Measurements from ENCODE around the gene COL27A1.

COL27A1 gene

DNA sequence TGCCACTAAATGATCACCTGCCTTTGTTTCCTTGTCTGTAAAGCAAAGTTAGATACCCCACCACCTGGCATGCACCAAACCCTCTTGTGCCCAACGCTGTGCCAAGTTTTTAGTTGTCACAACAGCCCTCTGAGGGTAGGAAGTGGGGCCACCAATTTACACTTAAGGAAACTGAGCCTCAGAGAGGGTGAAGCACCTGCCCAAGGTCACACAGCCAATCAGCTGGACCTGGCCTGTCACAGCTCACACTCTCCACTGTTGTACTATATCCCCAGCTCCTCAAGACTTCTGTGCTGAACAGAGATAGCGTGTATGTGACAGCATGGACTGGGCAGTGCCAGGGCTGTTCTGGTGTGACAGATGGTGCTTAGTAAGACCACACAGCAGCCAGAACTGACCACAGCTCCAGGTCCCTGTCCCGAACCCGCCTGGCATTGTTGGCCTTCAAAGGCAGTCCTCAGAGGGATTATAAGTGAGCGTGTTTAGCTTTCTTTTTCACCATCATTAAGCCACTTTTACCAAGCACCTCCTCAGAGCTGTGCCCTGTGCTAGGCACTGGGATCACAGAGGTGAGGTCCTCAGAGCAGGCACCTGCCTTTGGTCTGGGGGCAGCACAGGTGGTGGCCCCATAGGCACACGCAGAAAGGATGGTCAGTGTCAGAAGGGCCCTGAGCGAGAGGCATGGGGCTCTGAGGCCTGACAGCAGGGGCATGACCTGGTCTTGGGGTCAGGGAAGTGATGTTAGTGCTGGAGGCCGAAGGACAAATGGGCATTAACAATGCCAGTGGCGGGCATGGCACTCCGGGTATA lies 71.1 kb downstream of the COL27A1 start:
- no peak for DNase-seq (ENCODE audit: low read depth, low spot score)

- peak; percentile 56 for DNase-seq (ENCODE audit: low read depth, low spot score)
Observed at GRCh38 chr9:114227288-114228015, 72.1 kb downstream of the COL27A1 start.

DNA sequence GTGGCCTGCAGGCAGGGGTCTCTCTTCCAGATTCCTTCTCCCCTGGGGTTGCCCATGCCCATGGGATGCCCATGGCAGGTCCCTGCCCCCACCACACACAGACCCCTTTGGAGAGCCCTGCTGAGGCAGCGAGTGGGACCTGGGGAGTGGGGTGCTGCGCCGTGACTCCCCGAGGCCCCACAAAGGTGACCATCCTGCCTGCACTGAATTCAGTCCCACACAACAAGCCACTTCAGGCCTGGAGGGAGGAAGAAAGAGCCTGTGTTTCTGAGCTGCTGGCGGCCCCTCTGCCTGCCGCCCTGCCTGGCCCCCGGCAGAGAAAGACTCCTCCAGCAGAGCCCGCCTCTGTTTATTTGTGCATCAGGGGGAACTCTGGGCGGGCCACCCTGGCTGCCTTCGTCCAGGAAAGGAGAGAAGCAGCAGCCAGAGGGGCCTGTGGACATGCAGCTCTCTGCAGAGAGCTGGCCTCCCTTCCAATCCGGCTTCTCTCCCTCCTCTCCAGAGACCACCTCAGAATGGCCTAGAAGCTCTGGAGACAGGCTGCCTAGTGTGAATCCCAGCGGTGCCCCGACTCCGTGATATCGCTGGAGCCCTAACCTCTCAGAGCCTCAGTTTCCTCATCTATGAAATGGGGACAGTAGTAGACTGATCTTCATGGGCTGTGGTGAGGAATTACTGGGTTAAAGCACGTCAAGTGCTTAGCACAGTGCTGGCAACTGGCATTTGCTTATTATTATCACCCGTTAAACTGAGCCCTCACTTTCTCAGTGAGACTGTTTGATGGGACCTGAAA lies 72.9 kb downstream of the COL27A1 start:
- DNase-seq (ENCODE audit: low read depth, low spot score), result peak; percentile 71

DNA sequence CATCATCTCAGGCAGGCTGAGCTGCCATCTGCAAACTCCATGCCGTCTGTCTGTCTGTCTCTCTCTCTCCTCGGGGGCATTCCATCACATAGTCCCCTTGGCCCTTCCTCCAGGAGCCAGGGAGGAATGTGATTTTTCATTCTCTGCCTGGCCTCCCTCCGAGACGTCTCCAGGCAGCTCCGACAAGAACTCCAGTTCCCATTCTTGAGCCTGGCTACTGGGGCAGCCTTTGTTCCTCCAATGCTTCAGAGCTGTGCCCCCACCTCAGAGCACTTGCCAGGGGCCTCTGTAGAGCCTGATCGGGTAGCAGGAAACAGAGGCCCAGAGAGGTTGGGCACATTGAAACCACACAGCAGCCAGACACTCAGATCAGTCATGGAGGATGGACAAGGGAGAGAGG lies 74.0 kb downstream of the COL27A1 start:
- DNase-seq (ENCODE audit: low read depth, low spot score), result peak; percentile 84

GRCh38 chr9:114230068-114230467 lies 74.7 kb downstream of the COL27A1 start:
- DNase-seq (ENCODE audit: low read depth, low spot score), result peak; percentile 51

- DNase-seq (ENCODE audit: low read depth, low spot score), result no peak
Observed at GRCh38 chr9:114231273-114231672, 75.9 kb downstream of the COL27A1 start.

DNA sequence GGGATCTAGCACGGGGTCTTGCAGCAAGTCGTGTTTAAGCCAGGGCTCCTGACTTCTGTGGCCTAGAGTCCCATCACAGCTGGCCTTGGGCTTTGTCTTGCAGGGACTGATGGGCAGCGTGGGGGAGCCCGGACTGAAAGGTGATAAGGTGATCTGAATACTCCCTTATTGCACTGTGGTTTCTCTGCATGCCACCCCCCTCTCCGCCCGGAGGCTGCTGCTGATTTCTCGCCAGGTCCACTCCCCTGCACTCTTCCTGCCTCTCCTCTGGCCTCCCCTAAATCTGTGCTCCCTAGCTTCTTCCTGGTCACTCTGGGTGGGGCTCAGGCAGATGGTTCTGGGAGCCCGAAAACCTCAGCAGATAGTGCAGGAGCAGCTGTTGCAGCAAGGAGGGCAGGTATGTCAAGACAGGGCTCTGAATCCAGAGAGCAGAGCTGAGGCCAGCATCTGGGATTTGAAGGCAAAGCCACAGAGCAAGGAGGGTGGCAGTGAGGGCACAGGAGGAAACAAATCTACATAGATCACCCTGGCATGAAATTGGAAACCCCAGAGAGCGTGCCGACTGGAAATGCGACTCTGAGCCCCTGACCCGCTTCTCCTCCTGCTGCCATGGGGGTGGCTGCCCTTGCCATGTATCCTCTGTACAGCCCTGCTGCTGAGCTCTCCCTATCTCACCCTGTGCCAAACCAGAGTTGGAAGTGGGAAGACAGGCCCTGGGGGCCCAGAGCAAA lies 76.5 kb downstream of the COL27A1 start:
- no peak for DNase-seq (ENCODE audit: low read depth, low spot score)

DNA sequence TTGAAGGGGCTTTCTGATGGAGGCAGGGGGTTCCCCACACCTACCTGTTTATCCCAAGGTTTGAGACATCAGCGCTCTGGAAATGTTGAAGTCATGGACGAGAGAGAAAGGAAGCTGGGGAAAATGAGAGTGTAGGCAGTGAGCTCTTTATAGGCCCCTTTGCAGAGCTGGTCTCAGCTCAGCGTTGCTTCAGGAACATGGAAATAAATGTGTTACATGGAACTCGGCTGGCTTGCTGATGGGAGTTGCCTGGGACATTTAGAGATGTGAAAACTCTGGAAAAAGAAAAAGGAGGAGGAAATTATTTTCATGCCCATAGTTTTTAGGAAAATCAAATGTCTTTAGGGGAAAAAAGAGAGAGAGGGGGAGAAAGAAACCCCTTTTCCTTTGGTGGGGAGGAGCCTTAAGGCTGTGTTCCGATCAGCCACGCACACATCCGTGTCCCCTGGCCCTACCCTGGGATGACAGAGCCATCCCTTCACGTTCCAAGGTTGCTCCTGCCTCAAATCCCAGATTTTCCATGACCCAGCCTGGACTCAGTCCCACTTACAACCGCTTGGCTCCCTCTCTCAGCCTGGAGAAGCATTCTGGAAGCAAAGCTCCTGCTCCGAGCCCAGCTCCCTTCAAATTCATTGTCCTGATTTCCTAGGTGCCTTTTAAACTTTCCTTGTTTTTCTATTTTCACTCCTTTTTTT lies 78.3 kb downstream of the COL27A1 start:
- DNase-seq (ENCODE audit: low read depth, low spot score), result no peak

DNA sequence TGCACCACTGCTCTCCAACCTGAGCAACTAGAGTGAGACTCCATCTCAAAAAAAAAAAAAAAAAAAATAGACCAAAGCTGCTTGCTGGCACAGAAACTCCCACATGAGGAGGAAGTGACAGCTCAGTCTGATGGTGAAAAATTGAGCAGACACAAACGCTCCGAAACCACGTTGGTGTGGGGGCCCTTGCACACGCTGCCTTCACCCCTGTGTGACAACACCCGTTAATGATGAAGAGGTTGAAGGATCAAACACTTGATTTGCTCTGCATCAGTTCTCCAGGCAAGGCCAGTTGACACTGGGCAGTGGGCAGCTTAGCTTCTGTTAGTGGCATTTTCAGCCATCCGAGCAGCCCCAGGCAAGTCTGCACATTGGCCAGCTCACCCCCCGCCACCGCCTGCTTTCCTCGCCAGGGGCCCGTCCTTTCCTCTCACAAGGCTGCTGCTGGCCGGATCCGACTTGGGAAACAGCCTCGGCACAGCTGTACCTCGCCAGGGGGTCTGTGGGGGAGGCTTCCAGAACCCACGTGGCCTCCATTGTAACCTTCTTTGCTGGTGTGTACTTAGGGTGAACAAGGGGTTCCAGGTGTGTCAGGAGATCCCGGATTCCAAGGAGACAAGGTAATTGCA lies 79.8 kb downstream of the COL27A1 start:
- peak; percentile 49 for DNase-seq (ENCODE audit: low read depth, low spot score)

GRCh38 chr9:114236391-114237138 lies 81.2 kb downstream of the COL27A1 start:
- DNase-seq (ENCODE audit: low read depth, low spot score), result no peak

- DNase-seq (ENCODE audit: low read depth, low spot score), result no peak
Observed at GRCh38 chr9:114237247-114237646, 81.9 kb downstream of the COL27A1 start.

DNA sequence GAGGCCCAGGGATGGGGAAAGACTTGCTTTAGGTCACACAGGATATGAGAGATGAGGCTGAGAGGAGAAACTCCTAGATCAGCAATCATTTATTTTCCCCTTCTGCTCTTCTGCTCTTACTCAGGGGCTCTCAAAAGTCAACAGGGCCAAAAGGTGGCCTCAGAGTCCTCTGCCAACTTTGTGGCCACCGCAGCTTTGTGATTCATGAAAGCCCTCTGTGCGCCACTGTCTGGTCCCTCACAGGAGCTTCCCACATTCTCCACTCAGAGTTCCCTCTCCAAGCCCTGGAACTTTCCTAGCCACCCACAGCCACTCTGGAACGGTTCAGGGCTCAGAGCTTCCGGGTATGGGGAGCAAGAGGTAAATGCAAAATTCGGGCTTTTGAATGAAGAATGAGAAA lies 82.4 kb downstream of the COL27A1 start:
- no peak for DNase-seq (ENCODE audit: low read depth, low spot score)

- DNase-seq (ENCODE audit: low read depth, low spot score), result no peak
Observed at GRCh38 chr9:114238472-114238871, 83.1 kb downstream of the COL27A1 start.

DNA sequence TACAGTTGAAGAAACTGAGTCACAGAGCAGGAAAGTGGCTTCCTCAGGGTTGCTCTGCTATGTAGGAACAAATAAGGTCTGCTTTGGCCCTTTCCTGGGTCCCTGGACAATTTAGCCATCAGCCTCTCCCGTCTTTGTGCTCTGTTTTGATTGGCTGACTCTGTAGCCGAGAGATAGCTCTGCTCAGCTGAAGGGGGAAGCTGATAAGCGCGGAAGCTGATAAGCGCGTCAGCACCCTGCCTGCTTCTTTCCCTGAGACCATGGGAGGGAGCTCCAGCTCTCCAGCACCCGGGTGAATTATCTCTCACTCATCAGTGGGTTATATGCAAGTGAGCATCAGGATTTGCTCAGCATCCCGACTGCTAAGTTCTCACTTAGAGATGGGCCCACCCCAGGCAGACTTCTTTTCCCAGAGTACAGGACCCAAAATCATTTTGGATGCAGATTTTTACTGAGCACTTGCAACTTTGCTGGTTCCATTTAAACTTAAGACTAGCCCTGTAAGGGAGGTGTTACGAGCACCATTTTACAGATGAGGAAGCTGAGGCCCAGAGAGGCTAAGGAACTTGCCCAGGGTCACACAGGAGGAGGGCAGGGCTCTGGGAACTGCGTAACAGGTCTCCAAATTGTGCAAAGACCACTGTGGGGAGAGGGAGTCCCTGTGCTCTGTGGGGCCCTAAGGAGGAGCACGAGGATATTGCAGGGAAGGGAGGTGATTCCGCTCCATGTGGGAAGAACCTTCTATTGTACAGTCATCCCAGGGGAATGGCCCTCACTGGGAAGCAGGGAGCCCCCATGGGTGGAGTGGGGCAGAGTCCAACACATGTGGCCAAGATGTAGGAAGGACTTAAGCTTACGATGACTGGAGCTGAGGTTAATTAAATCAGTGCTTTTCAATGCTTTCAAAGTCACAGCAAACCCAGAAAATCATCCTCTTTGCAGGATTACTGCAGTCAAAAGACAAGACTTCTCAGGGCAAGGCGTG lies 83.8 kb downstream of the COL27A1 start:
- peak; percentile 78 for DNase-seq (ENCODE audit: low read depth, low spot score)

GRCh38 chr9:114240216-114240615 lies 84.9 kb downstream of the COL27A1 start:
- DNase-seq (ENCODE audit: low read depth, low spot score), result no peak

DNA sequence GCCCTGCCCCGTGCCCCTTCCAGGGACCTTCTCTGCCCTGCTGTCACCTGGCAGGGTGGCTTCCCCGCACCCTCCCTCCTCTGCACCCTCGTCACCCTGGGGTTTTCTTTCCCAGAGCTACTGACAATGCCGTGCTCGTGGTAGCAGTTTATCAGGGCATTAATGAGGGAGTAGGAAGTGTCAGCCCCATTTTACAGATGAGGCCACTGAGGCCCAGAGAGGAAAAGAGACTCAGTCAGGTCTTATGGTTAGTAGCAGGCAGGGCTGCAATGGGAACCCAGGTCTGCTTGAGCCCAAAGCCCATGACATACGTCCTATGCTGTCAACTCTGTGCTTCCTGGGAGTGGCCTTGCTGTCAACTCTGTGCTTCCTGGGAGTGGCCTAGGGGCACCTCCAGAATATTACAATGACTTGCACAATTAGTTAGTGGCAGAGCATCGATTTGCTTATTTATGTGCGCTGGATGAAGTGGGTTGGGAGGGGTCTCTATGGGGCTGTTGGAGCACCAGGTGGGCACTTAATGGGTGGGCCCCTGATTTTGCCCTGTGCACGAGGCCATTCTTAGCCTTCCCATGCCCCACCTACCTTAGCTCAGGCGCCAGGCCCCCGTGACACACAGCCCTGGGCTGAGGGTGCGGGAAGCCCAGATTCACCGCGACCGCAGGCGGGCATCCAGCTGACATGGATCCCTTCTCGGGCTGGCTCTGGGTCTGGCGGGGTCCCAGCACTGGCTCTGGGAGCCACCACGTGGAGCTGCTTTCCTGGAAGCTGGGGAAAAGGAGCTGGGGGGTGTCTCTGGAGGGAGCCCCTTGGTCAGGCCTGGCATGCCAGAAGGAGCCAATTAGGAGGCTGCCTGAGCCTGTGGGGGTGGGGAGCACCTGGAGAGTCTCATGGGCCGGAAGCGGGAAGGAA lies 85.6 kb downstream of the COL27A1 start:
- DNase-seq (ENCODE audit: low read depth, low spot score), result no peak

DNA sequence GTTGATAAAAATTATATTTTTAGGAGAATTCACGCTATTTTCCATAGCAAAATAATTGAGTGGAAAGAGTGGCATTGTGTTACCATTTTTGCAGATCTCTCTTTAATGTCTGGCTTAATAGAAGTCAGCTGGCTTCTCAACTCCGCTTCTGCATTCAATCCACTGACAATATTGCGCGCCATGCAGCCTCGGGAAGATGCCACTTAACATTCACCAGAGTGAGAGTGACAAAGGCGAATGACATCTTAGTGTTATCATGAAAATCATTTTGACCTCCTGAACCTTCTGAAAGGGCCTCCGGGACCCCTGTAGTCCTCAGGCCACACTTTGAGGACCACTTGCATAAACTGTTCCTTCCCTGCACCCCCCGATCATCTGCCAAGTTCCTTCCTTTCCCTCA lies 87.5 kb downstream of the COL27A1 start:
- DNase-seq (ENCODE audit: low read depth, low spot score), result no peak

All from ELF-1 (cell line).